ENCODE measurements around the gene NAV2. TPM values are rescaled to one million over a fixed set of nuclear protein-coding genes. Genes with fewer than 3 reads are reported as not detected.

Gene NAV2
- total and polyA plus RNA-seq, 2 experiments from 2014 or later = 26.0 to 45.0 TPM

GRCh38 chr11:20089796-20090653 is 377.4 kb downstream of the NAV2 start:
- H3K36me3 Mint-ChIP-seq (ENCODE audit: low read depth) = peaks cover 88% of the 10 kb centered on the region
- H3K36me3 ChIP-seq (ENCODE audit: insufficient read depth) = peaks cover 13% of the 10 kb centered on the region

More at GRCh38 chr11:20089796-20090653, 377.4 kb downstream of the NAV2 start:
- Histone ChIP-seq H3K79me2 (replicated peaks; ENCODE audit: insufficient read depth) (no peaks in the 10 kb centered on the region), H3K4me1 (ENCODE audit: insufficient read depth) (no peaks in the 10 kb centered on the region), H3K4me2 (no peak overlapping the region), H2AFZ (no peak overlapping the region), H3F3A (replicated peaks; ENCODE audit: low read depth) (no peaks in the 10 kb centered on the region), H4K20me1 (replicated peaks; ENCODE audit: insufficient read depth) (peaks cover 3% of the 10 kb centered on the region; the same call in 1 of the 2 replicates), H3K9me2 (ENCODE audit: insufficient read depth) (no peaks in the 10 kb centered on the region), H3K4me3 (no peak overlapping the region), H3K27ac (ENCODE audit: low read depth) (0 out of 2 replicates have a peak overlapping the region, but pooled peaks have one; percentile 14), H3K27me3 (ENCODE audit: insufficient read depth) (no peaks in the 10 kb centered on the region)
- Mint-ChIP-seq H3K4me3 (no peak overlapping the region), H3K27me3 (ENCODE audit: insufficient read depth, low read depth, poor library complexity) (peaks cover 3% of the 10 kb centered on the region), H3K27ac (no peak overlapping the region), H3K9me3 (no peaks in the 10 kb centered on the region), H3K4me1 (peaks cover 3% of the 10 kb centered on the region; the same call in 2 of the 3 replicates)
- TF ChIP-seq POLR2AphosphoS5 (IDR thresholded peaks at IDR 0.05; ENCODE audit: low read depth) (no peak), ZNF331 (CRISPR knock-in tag; IDR thresholded peaks at IDR 0.05; ENCODE audit: low read depth) (no peak), STAT1 (IDR thresholded peaks at IDR 0.05; ENCODE audit: unreplicated experiment) (no peak), REST (IDR thresholded peaks at IDR 0.05; ENCODE audit: unreplicated experiment) (no peak), EZH2 (IDR thresholded peaks at IDR 0.05; ENCODE audit: low read depth, unreplicated experiment) (no peak), CREB1 (CRISPR knock-in tag; IDR thresholded peaks at IDR 0.05; ENCODE audit: low read depth) (no peak), NANOG (IDR thresholded peaks at IDR 0.05; ENCODE audit: borderline replicate concordance) (no peak)
- TF ChIP-seq, protein P1, sequence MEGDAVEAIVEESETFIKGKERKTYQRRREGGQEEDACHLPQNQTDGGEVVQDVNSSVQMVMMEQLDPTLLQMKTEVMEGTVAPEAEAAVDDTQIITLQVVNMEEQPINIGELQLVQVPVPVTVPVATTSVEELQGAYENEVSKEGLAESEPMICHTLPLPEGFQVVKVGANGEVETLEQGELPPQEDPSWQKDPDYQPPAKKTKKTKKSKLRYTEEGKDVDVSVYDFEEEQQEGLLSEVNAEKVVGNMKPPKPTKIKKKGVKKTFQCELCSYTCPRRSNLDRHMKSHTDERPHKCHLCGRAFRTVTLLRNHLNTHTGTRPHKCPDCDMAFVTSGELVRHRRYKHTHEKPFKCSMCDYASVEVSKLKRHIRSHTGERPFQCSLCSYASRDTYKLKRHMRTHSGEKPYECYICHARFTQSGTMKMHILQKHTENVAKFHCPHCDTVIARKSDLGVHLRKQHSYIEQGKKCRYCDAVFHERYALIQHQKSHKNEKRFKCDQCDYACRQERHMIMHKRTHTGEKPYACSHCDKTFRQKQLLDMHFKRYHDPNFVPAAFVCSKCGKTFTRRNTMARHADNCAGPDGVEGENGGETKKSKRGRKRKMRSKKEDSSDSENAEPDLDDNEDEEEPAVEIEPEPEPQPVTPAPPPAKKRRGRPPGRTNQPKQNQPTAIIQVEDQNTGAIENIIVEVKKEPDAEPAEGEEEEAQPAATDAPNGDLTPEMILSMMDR (conservative IDR thresholded peaks at IDR 0.05; ENCODE audit: low read depth in 2 of 2) = no peak
- ATAC-seq (no peak; the same call in 2 of the 3 replicates), DNase-seq (ENCODE audit: low spot score) (peak; percentile 10)

Data from GM23338 (cell line).